GM23338 (cell line): ENCODE measurements around the gene ROR1. TPM values are rescaled to one million over a fixed set of nuclear protein-coding genes. Genes with fewer than 3 reads are reported as not detected.

ENCODE experiments used
- ATAC-seq: fragments of 200-7000 bp; cut with Tn5 transposase; 3 replicates; pipeline ENCODE4 v1.9.1; 2020
- DNase-seq: peaks from one replicate; pipeline ENCODE4 v3.0.0-alpha.2; 2015; ENCODE audit warnings: low spot score
- H2AFZ ChIP-seq: fragments of 200-600 bp; sonication (generic); 2 replicates; pipeline ENCODE4 v1.8.0; 2016; ENCODE audit warnings: antibody characterized with exemption, mild to moderate bottlenecking, moderate library complexity
- H3F3A ChIP-seq: fragments of 200-600 bp; sonication (generic); replicated peaks from 2 replicates; pipeline ENCODE4 v1.8.0; 2017; ENCODE audit warnings: antibody characterized with exemption, mixed run types, low read depth
- H3K27ac ChIP-seq: fragments of 200-600 bp; sonication (generic); 2 replicates; pipeline ENCODE4 v1.6.1; 2016; ENCODE audit warnings: low read depth
- H3K27me3 ChIP-seq: fragments of 200-600 bp; sonication (generic); 2 replicates; pipeline ENCODE4 v1.8.0; 2016; ENCODE audit warnings: mild to moderate bottlenecking, mixed run types, moderate library complexity; ENCODE audit not compliant: insufficient read depth
- H3K36me3 ChIP-seq: fragments of 200-600 bp; sonication (generic); 2 replicates; pipeline ENCODE4 v1.8.0; 2016; ENCODE audit warnings: mild to moderate bottlenecking; ENCODE audit not compliant: insufficient read depth
- H3K4me1 ChIP-seq: fragments of 200-600 bp; sonication (generic); 2 replicates; pipeline ENCODE4 v1.8.0; 2016; ENCODE audit warnings: mild to moderate bottlenecking, moderate library complexity; ENCODE audit not compliant: insufficient read depth
- H3K4me2 ChIP-seq: fragments of 200-600 bp; sonication (generic); 2 replicates; pipeline ENCODE4 v1.7.1; 2017; ENCODE audit warnings: mixed run types
- H3K4me3 ChIP-seq: fragments of 200-600 bp; sonication (generic); 2 replicates; pipeline ENCODE4 v1.6.1; 2016; ENCODE audit warnings: mixed run types
- H3K79me2 ChIP-seq: fragments of 200-600 bp; sonication (generic); replicated peaks from 2 replicates; pipeline ENCODE4 v1.8.0; 2017; ENCODE audit warnings: mild to moderate bottlenecking; ENCODE audit not compliant: insufficient read depth
- H3K9me2 ChIP-seq: fragments of 200-600 bp; sonication (generic); 2 replicates; pipeline ENCODE4 v1.8.0; 2017; ENCODE audit not compliant: insufficient read depth
- H4K20me1 ChIP-seq: fragments of 200-600 bp; sonication (generic); replicated peaks from 2 replicates; pipeline ENCODE4 v1.8.0; 2017; ENCODE audit warnings: mild to moderate bottlenecking; ENCODE audit not compliant: insufficient read depth
- H3K27ac Mint-ChIP-seq: 2 replicates; pipeline ENCODE4 v1.8.0; 2020; ENCODE audit warnings: inconsistent platforms, mild to moderate bottlenecking, moderate library complexity, mixed read lengths
- H3K27me3 Mint-ChIP-seq: 3 replicates; pipeline ENCODE4 v1.8.0; 2022; ENCODE audit warnings: low read depth, mild to moderate bottlenecking, moderate library complexity, mixed read lengths, inconsistent platforms; ENCODE audit not compliant: insufficient read depth, poor library complexity
- H3K36me3 Mint-ChIP-seq: 3 replicates; pipeline ENCODE4 v1.8.0; 2021; ENCODE audit warnings: low read depth, mild to moderate bottlenecking, inconsistent platforms, moderate library complexity, mixed read lengths
- H3K4me1 Mint-ChIP-seq: 3 replicates; pipeline ENCODE4 v1.8.0; 2020; ENCODE audit warnings: mild to moderate bottlenecking, inconsistent platforms, mixed read lengths
- H3K4me3 Mint-ChIP-seq: 3 replicates; pipeline ENCODE4 v1.8.0; 2021; ENCODE audit warnings: moderate library complexity, mild to moderate bottlenecking, inconsistent platforms, mixed read lengths
- H3K9me3 Mint-ChIP-seq: 3 replicates; pipeline ENCODE4 v1.8.0; 2020; ENCODE audit warnings: moderate library complexity, mild to moderate bottlenecking, inconsistent platforms, mixed read lengths
- EZH2 ChIP-seq: fragments of 200-600 bp; sonication (generic); IDR thresholded peaks from one replicate; pipeline ENCODE4 v1.8.0; 2017; ENCODE audit warnings: antibody characterized with exemption, mild to moderate bottlenecking, low read depth; ENCODE audit not compliant: unreplicated experiment
- EZH2phosphoT487 ChIP-seq: fragments of 200-600 bp; sonication (generic); IDR thresholded peaks from one replicate; pipeline ENCODE4 v1.8.1; 2018; ENCODE audit warnings: antibody characterized with exemption; ENCODE audit not compliant: unreplicated experiment
- JUNB ChIP-seq: IDR thresholded peaks from one replicate; pipeline ENCODE4 v1.6.1; 2016; ENCODE audit warnings: antibody characterized with exemption; ENCODE audit not compliant: unreplicated experiment
- NANOG ChIP-seq: IDR thresholded peaks from 2 replicates; pipeline ENCODE4 v1.6.1; 2016; ENCODE audit warnings: antibody characterized with exemption, borderline replicate concordance
- POLR2AphosphoS5 ChIP-seq: IDR thresholded peaks from 2 replicates; pipeline ENCODE4 v1.6.1; 2016; ENCODE audit warnings: antibody characterized with exemption, low read depth
- STAT1 ChIP-seq: IDR thresholded peaks from one replicate; pipeline ENCODE4 v1.6.1; 2016; ENCODE audit warnings: antibody characterized with exemption; ENCODE audit not compliant: unreplicated experiment
- ZNF114 ChIP-seq: fragments of 250-450 bp; sonication (Bioruptor Pico); IDR thresholded peaks from 2 replicates; pipeline ENCODE4 v1.5.0; 2020; ENCODE audit warnings: mild to moderate bottlenecking, moderate library complexity
- ZNF331 ChIP-seq: fragments of 250-450 bp; sonication (Bioruptor Pico); IDR thresholded peaks from 2 replicates; pipeline ENCODE4 v1.5.0; 2020; ENCODE audit warnings: low read depth, mild to moderate bottlenecking, moderate library complexity
- polyA plus RNA-seq: library from polyadenylated mRNA; unstranded; fragments of >200 nt; fragmentation: Nextera tagmentation; extraction: Ambion mirVana; gene quantifications from 2 replicates; pipeline ENCODE4 v1.2.1, GENCODE V29; 2016
- total RNA-seq: library from RNA; depleted of rRNA; stranded (reverse); fragments of >200 nt; shearing (Covaris generic); gene quantifications from 2 replicates; pipeline ENCODE4 v1.2.3, GENCODE V29; 2014
- TF ChIP-seq, protein P1 (sequence below): IDR thresholded peaks from 2 replicates; pipeline ENCODE4 v1.6.1; 2016; ENCODE audit warnings: antibody characterized with exemption
- TF ChIP-seq, protein P2 (sequence below): IDR thresholded peaks from one replicate; pipeline ENCODE4 v1.6.1; 2018; ENCODE audit warnings: antibody characterized with exemption; ENCODE audit not compliant: unreplicated experiment
- TF ChIP-seq, protein P3 (sequence below): fragments of 250-450 bp; sonication (Bioruptor Pico); IDR thresholded peaks from 2 replicates; pipeline ENCODE4 v1.5.0; 2020; ENCODE audit warnings: mild to moderate bottlenecking, moderate library complexity

The ROR1 gene
- total and polyA plus RNA-seq, 2 experiments from 2014 or later, result 59.7 to 96.0 TPM

DNA sequence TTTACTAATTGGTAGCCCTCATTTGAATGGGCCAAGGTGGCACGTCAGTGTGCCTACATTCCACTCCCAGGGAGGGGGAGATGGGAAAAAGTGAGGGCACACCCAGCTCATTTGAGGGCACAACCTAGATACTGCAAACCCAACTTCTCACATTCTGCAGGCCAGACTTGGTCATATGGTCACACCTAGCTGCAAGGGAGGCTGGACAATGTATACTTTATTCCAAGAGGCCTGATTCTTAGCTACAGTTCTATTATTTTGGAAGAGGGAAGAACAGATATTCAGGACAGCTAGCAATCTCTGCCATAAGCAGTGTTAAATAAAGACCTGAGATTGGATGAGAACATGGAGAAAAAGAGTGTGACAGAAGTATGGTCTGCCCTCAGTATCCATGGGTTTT is 180.4 kb downstream of the ROR1 start (continued):
- TF ChIP-seq POLR2AphosphoS5 (no peak), EZH2 (no peak), STAT1 (no peak), JUNB (no peak), ZNF114 (CRISPR knock-in tag) (no peak), EZH2phosphoT487 (no peak), ZNF331 (CRISPR knock-in tag) (no peak)
- TF ChIP-seq, protein P1, sequence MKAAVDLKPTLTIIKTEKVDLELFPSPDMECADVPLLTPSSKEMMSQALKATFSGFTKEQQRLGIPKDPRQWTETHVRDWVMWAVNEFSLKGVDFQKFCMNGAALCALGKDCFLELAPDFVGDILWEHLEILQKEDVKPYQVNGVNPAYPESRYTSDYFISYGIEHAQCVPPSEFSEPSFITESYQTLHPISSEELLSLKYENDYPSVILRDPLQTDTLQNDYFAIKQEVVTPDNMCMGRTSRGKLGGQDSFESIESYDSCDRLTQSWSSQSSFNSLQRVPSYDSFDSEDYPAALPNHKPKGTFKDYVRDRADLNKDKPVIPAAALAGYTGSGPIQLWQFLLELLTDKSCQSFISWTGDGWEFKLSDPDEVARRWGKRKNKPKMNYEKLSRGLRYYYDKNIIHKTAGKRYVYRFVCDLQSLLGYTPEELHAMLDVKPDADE, result no peak
- TF ChIP-seq, protein P2, sequence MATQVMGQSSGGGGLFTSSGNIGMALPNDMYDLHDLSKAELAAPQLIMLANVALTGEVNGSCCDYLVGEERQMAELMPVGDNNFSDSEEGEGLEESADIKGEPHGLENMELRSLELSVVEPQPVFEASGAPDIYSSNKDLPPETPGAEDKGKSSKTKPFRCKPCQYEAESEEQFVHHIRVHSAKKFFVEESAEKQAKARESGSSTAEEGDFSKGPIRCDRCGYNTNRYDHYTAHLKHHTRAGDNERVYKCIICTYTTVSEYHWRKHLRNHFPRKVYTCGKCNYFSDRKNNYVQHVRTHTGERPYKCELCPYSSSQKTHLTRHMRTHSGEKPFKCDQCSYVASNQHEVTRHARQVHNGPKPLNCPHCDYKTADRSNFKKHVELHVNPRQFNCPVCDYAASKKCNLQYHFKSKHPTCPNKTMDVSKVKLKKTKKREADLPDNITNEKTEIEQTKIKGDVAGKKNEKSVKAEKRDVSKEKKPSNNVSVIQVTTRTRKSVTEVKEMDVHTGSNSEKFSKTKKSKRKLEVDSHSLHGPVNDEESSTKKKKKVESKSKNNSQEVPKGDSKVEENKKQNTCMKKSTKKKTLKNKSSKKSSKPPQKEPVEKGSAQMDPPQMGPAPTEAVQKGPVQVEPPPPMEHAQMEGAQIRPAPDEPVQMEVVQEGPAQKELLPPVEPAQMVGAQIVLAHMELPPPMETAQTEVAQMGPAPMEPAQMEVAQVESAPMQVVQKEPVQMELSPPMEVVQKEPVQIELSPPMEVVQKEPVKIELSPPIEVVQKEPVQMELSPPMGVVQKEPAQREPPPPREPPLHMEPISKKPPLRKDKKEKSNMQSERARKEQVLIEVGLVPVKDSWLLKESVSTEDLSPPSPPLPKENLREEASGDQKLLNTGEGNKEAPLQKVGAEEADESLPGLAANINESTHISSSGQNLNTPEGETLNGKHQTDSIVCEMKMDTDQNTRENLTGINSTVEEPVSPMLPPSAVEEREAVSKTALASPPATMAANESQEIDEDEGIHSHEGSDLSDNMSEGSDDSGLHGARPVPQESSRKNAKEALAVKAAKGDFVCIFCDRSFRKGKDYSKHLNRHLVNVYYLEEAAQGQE, result no peak

DNA sequence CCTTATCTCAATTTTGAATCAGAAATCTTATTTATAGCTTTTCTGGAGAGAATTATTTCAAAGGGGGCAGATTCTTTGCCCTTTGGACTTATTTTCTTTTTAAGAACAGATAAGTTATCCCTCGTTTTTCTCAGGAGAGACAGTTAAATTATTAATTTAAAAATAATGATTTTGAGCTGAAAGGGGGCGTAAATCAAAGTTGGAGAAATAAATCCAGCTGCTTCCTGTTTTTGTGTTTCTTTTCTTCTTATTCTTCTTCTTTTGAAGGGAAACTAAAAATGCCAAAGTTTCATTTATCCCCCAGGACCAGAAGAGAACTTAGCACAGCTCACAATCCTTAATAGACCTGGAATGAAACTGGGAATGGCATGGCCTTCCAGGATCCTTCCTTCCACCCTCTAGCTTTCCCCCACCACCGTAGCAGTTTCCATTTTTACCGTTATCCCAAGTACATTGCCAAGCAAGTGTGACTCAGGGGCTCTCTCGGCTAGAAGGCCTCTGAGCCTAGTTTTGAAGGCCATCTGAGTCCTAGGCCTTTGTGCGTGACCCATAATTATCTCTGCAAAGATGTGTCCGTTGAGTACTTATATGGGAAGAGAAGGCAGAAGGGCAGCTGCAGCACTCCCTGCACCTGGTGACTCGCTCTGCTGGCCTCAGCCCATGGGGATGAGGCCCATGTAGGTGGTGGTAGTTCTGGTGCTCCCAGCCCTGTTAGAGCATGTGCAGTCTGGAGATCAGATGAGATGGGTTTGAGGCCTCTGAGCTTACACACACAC is 181.7 kb downstream of the ROR1 start:
- Histone ChIP-seq H3K79me2 (peaks cover 95% of the 10 kb centered on the region), H2AFZ (no peak overlapping the region), H3K4me1 (peaks cover 8% of the 10 kb centered on the region; the same call in 1 of the 2 replicates), H3K4me2 (no peak overlapping the region), H3K36me3 (0 out of 2 replicates have a peak, but pooled peaks cover 3% of the 10 kb centered on the region), H3K27me3 (no peaks in the 10 kb centered on the region), H3K27ac (no peak overlapping the region), H3K4me3 (no peak overlapping the region), H4K20me1 (peaks cover 11% of the 10 kb centered on the region; the same call in 1 of the 2 replicates), H3K9me2 (no peaks in the 10 kb centered on the region; the same call in 1 of the 2 replicates), H3F3A (no peaks in the 10 kb centered on the region)
- peak overlapping the region; percentile 52; the same call in 1 of the 2 replicates for H3K27ac Mint-ChIP-seq
- ATAC-seq, result no peak
- DNase-seq, result no peak
- peaks cover 23% of the 10 kb centered on the region for H3K9me3 Mint-ChIP-seq
- H3K27me3 Mint-ChIP-seq, result peaks cover 12% of the 10 kb centered on the region
- peaks cover 63% of the 10 kb centered on the region for H3K36me3 Mint-ChIP-seq
- H3K4me1 Mint-ChIP-seq, result peaks cover 27% of the 10 kb centered on the region
- H3K4me3 Mint-ChIP-seq, result no peak overlapping the region
- TF ChIP-seq NANOG, result no peak
- TF ChIP-seq JUNB, result no peak
- TF ChIP-seq, protein P3, sequence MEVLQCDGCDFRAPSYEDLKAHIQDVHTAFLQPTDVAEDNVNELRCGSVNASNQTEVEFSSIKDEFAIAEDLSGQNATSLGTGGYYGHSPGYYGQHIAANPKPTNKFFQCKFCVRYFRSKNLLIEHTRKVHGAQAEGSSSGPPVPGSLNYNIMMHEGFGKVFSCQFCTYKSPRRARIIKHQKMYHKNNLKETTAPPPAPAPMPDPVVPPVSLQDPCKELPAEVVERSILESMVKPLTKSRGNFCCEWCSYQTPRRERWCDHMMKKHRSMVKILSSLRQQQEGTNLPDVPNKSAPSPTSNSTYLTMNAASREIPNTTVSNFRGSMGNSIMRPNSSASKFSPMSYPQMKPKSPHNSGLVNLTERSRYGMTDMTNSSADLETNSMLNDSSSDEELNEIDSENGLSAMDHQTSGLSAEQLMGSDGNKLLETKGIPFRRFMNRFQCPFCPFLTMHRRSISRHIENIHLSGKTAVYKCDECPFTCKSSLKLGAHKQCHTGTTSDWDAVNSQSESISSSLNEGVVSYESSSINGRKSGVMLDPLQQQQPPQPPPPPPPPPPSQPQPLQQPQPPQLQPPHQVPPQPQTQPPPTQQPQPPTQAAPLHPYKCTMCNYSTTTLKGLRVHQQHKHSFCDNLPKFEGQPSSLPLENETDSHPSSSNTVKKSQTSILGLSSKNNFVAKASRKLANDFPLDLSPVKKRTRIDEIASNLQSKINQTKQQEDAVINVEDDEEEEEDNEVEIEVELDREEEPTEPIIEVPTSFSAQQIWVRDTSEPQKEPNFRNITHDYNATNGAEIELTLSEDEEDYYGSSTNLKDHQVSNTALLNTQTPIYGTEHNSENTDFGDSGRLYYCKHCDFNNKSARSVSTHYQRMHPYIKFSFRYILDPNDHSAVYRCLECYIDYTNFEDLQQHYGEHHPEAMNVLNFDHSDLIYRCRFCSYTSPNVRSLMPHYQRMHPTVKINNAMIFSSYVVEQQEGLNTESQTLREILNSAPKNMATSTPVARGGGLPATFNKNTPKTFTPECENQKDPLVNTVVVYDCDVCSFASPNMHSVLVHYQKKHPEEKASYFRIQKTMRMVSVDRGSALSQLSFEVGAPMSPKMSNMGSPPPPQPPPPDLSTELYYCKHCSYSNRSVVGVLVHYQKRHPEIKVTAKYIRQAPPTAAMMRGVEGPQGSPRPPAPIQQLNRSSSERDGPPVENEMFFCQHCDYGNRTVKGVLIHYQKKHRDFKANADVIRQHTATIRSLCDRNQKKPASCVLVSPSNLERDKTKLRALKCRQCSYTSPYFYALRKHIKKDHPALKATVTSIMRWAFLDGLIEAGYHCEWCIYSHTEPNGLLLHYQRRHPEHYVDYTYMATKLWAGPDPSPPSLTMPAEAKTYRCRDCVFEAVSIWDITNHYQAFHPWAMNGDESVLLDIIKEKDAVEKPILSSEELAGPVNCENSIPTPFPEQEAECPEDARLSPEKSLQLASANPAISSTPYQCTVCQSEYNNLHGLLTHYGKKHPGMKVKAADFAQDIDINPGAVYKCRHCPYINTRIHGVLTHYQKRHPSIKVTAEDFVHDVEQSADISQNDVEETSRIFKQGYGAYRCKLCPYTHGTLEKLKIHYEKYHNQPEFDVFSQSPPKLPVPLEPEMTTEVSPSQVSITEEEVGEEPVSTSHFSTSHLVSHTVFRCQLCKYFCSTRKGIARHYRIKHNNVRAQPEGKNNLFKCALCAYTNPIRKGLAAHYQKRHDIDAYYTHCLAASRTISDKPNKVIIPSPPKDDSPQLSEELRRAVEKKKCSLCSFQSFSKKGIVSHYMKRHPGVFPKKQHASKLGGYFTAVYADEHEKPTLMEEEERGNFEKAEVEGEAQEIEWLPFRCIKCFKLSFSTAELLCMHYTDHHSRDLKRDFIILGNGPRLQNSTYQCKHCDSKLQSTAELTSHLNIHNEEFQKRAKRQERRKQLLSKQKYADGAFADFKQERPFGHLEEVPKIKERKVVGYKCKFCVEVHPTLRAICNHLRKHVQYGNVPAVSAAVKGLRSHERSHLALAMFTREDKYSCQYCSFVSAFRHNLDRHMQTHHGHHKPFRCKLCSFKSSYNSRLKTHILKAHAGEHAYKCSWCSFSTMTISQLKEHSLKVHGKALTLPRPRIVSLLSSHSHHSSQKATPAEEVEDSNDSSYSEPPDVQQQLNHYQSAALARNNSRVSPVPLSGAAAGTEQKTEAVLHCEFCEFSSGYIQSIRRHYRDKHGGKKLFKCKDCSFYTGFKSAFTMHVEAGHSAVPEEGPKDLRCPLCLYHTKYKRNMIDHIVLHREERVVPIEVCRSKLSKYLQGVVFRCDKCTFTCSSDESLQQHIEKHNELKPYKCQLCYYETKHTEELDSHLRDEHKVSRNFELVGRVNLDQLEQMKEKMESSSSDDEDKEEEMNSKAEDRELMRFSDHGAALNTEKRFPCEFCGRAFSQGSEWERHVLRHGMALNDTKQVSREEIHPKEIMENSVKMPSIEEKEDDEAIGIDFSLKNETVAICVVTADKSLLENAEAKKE, result no peak
- TF ChIP-seq EZH2phosphoT487, result no peak
- no peak for TF ChIP-seq ZNF331 (CRISPR knock-in tag)
